GM19372 (cell line): ENCODE data around the gene ACIN1.
"Not testable (repeated sequence)": the region's sequence is repeated elsewhere in the genome, so short reads cannot be mapped to it uniquely, and the experiment has no call there.

ENCODE experiments used
- ATAC-seq: cut with Tn5 transposase; IDR thresholded peaks from one replicate; pipeline ENCODE4 v1.9.1; 2021; ENCODE audit warnings: mild to moderate bottlenecking, low read depth, moderate library complexity; ENCODE audit not compliant: unreplicated experiment

The ACIN1 gene

DNA sequence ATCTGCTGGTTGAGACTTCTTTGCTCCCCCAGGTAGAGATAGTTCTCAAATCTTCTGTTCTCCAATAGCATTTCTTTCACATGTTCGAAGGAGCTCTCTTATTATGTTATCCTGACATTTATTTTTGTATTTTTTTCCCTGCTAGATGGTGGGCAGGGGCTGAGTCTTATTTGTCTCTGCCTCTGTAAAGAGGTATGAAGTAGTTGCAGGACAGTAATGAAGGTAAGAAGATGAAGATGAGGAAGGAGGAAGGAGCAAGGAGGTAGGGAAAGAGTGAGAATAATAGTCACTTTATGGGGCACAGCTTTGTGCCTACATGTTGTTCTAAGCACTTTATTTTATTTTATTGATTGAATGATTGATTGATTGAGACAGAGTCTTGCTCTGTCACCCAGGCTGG lies 14.8 kb upstream of the ACIN1 start:
- ATAC-seq, result no peak

DNA sequence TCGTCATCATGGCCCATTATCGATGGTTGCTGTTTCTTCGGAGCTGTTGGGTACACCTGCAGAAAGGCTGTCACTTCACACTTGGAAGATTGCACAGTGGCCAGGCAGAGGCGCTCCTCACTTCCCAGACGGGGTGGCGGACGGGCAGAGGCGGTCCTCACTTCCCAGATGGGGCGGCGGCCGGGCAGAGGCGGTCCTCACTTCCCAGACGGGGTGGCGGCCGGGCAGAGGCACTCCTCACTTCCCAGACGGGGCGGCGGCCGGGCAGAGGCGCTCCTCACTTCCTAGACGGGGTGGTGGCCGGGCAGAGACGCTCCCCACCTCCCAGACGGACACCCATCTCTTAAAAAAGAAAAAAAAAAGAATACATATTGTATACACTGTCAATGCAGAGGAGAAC lies 13.2 kb upstream of the ACIN1 start:
- not testable (repeated sequence) for ATAC-seq

DNA sequence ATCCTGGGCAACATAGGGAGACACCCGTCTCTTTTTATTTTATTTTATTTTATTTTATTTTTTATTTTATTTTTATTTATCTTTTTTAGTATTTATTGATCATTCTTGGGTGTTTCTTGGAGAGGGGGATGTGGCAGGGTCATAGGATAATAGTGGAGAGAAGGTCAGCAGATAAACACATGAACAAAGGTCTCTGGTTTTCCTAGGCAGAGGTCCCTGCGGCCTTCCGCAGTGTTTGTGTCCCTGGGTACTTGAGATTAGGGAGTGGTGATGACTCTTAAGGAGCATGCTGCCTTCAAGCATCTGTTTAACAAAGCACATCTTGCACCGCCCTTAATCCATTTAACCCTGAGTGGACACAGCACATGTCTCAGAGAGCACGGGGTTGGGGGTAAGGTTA lies 12.7 kb upstream of the ACIN1 start:
- not testable (repeated sequence) for ATAC-seq

DNA sequence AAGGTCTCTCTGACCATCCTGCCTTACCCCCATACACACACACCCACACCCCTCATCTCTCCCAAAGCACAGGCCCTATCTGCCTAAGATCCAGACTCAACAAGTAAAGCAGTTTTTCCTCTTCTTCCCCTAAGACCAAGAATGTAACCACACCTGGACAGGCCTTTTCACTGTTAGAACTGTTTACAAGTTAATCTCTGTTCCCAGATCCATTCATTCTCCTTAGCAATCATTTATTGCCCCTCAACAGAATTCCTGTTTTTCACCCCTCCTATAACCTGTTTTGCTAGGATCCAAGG lies 11.8 kb upstream of the ACIN1 start:
- no peak for ATAC-seq

DNA sequence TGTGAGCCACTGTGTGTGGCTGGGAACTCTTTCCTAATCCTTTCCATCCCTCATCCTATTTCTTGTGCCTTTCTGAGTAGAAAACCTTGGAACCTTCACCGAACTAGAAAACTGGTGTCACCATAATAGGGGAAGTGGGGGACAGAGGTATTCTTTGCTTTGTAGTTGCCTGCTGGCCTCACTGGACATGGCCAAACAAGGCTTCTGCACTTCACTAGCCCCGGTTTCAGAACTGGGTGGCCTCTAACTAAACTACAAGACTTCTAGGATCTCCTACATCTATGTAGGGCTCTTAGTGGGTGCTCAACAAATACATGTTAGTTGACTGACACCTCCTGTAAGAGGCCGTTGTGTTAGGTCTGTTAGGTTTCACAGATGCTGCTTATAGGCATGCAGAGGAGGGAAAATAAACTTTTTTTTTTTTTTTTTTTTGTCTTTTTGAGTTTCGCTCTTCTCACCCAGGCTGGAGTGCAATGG lies 10.4 kb upstream of the ACIN1 start:
- ATAC-seq, result no peak

DNA sequence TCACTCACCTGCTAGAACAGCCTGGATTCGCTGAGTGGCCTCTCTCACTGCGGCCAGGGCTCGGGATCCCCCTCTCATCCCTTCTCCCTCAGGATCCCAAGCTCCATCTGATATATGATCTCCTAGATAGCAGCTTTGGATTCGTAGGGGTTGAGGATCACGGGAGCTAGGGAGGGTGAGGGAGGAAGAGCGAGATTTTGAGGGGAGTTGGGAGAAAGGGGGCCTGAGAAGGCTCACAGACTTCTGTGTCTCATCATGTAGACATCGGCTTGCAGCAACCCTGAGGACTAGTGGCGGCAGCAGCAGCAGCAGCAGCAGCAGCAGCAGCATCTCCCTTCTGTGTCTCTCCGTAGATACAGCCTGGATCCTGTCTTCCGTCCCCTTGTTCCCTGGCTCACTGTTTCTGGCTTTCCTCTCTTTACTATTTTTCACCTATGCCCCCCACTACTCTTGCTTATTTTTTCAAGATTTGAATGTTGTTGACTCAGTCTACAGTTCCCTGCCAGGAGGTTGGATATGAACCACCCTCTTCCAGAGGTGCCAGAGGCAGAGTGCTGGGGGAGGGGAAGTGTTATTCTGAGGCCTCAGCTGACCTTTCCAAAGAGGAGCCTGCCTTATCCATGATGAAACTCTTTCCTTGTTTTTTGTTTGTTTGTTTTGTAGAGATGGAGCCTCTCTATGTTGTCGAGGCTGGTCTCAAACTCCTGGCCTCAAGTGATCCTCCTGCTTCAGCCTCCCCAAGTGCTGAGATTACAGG lies 9.8 kb upstream of the ACIN1 start, which contains the start of gene CIROP:
TSS of gene CIROP (minus strand) at position 399 of the 757 bp plus-strand sequence. CDS start at position 330, 69 bp downstream.
- ATAC-seq, result no peak

DNA sequence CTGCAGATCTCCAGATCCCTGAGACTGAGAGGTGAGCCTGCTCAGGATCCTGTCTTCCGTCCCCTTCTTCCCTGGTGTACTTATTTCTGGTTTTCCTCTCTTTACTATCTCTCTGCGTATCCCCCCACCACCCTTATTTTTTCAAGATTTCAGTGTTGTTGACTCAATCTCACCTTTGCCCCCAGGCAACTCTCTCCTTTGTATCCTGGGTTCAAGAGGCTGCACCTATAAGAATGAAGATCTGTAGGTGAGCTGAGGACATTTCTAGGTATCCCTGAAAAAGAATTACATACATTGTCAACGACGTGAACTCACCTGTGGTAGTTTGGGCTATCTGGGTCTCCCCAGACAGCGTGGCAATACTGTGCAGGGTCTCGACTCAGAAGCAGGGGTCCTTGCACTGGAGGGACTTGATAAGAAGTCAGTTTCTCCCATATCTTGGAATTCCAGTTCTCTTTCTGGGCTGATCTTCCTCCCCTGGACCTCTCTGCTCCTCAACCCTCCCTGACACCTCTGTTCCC lies 9.2 kb upstream of the ACIN1 start:
- no peak for ATAC-seq

DNA sequence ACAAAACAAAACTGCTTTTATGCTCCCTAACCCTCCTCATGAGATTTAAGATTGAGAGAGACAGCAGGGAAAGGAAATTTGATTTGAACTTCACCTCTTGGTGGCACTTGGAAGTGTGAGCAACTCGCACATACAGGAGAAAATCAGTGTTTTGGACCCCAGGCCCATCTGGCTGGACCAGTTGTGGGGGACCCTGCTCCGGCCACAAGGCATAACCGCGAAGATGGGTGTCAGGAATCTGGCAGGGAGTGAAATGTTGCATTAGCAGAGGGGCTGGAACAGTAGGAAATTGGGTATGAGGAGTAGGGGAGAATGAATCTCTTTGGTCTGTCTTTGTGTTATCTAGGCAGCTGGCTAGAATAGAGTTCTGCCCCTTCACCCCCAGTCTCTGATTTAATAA lies 8.6 kb upstream of the ACIN1 start:
- ATAC-seq, result no peak

DNA sequence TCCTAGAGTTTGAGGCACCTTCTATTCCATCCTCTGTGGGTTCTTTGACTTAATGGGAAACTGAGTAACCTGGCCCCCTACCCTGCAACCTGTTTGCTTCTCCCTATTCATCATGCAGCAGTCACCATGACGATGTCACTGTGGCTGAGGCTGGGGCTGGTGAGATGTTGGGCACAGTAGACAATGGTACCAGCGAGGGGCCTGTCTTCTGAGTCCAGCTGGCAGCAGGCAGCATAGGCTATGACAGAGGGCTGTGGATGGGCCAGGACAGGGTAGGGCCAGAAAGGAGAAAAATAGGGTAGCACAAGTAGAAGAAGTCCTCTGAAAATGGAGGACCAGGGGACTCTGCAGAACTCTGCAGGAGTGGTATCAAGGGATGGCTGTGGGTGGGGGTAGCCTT lies 7.9 kb upstream of the ACIN1 start:
- ATAC-seq, result no peak

- ATAC-seq, result no peak
Measured at GRCh38 chr14:23101986-23102625, 7.2 kb upstream of the ACIN1 start.

DNA sequence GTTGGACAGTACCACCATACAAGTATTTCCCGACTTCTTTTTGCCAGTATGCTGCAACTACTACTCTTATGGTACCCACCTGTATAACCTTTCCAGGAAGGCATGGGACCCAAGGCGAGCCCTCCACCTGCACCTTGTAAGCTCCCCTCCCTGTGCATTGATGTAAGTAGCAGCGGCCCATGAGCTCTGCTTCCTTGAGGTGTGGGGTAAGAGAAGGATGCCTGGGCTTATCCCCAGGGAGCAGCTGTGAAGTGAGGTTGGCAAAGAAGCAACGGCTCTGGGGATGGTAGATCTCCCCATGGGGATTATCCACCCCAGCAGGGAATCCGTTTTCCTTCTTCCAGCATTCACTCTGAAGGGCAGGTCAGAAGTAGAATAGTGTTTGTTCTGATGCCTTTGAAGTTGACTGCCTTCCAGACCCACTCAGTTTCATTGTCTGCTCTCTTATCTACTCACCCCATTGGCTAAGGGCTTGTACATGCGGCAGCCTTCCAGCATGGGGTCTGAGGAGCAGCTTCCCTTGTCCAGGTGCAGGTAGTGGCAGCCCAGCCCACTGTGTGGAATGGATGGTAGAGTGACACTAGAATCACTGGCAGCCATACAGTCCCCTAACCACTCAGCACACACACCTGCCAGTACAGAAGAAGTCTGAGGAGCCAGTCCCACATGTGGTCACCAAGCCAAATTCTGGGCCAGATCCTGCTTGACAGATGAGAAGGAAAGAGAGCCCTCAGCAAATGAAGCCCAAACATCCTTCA lies 6.5 kb upstream of the ACIN1 start:
- no peak for ATAC-seq

GRCh38 chr14:23099212-23099861 lies 4.4 kb upstream of the ACIN1 start:
- ATAC-seq, result no peak

GRCh38 chr14:23097786-23098185 lies 2.9 kb upstream of the ACIN1 start:
- ATAC-seq, result no peak

DNA sequence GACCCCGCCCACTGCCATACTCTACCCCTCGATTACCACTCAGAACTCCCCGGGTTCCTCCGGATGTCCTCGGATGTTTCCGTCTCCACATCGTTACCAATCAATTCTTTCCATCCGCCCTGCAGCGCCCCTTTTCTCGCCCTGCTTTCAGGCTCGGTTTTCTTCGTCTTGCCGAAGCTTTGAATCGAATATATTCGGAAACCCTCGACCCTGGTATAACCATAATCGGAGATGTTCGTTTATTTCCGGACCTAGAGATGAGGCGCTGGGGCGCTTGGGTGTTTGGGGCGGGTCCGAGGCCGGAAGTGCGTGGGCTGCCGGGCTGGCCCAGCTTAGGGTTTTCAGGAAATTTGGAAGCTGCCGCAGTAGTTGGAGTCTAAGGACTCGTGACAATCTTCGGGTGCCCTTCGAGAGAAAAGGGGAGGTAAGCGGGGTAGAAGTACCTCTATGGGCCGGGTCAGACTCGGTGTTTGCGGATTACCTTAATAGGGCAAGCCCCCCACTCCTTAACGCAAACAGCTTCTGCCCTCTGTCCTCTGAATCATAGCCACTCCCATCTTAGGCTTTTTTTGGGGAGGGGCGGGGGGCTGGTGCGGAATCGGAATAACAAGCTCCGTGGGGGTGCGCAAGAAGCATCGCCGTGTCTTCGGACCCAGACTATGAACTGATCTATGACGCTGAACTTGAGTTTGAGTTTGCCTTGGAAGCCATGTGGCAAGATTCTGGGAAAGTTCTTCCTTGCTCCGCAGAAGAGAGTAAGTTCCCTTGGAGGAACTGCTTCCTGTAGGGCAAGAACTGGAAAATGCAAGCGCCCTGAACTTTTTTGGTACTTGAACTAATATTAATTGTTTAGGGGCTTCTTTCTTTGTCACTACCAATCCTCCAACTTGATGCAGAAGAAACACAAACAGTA lies 516 bp upstream of the ACIN1 start, which contains the start of gene C14orf119:
TSS of gene C14orf119 (plus strand) at position 310 of the 913 bp plus-strand sequence. CDS start 2,154 bp downstream, outside the sequence.
- ATAC-seq, result peak; percentile 89

- no peak for ATAC-seq
Measured at GRCh38 chr14:23093991-23094665, 808 bp downstream of the ACIN1 start.

DNA sequence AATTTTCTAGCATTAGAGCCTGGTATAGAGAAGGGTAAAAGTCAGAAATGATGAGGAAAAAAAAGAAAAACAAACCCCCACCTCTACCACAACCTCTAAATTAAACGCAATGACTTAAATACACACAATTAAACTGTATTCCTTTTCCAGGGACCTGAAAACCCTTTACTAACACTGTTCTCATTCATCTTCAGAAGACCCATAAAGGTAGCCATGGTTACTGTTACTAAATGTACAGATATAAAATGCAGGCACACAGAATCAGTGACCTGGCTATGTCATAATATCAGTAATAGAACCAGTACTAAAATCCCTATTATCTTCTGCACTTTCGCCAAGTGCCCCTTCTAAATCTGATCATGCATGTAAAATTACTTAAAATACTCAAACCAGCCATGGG lies 1.4 kb downstream of the ACIN1 start:
- no peak for ATAC-seq

GRCh38 chr14:23093104-23093503 lies 1.8 kb downstream of the ACIN1 start:
- ATAC-seq, result no peak

DNA sequence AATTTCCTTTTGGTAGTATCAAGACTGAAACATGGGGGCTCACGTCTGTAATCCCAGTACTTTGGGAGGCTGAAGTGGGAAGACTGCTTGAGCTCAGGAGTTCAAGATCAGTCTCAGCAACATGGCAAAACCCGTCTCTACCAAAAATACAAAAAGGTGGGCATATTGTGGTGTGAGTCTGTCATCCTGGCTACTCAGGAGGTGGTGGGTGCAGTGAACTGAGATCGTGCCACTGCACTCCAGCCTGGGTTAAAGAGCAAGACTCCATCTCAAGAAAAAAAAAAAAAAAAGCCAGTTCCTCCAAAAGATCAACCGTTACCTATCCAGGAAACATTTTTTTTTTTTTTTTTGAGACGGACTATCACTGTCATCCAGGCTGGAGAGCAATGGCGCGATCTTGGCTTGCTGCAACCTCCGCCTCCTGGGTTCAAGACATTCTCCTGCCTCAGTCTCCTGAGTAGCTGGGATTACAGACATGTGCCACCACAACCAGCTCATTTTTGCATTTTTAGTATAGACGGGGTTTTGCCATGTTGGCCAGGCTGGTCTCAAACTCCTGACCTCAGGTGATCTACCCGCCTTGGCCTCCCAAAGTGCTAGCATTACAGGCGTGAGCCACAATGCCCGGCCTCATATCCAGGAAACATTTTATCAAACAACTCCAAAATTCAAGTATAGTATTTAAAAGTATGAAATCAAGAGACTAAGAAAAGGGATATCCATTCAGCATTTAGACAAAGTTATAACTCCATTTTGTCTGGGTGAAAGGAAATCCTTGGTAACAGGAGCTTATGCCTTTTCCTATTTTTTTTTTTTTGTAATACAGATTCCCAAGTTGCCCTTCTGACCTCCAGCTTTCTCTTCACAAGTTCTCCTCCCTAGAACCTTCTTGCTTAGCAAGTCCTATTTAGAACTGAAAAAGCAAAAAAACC lies 3.4 kb downstream of the ACIN1 start:
- ATAC-seq, result no peak
